A673 (cell line): ENCODE data around the gene NCBP3.

Experiments
- EZH2 ChIP-seq: fragments of 200-600 bp; sonication (generic); IDR thresholded peaks from 2 replicates; pipeline ENCODE4 v1.6.1; 2017; ENCODE audit warnings: borderline replicate concordance, low read depth, mild to moderate bottlenecking, mixed read lengths, antibody characterized with exemption, low read length; ENCODE audit not compliant: poor library complexity, severe bottlenecking
- TF ChIP-seq, protein P1 (sequence below): fragments of 300-800, 200-600 bp; sonication (generic); conservative IDR thresholded peaks from 2 replicates; pipeline ENCODE4 v1.5.1; 2017; ENCODE audit warnings: low read depth, mild to moderate bottlenecking, antibody characterized with exemption, low read length, moderate library complexity, mixed read lengths

- no peak for TF ChIP-seq EZH2
- TF ChIP-seq, protein P1, sequence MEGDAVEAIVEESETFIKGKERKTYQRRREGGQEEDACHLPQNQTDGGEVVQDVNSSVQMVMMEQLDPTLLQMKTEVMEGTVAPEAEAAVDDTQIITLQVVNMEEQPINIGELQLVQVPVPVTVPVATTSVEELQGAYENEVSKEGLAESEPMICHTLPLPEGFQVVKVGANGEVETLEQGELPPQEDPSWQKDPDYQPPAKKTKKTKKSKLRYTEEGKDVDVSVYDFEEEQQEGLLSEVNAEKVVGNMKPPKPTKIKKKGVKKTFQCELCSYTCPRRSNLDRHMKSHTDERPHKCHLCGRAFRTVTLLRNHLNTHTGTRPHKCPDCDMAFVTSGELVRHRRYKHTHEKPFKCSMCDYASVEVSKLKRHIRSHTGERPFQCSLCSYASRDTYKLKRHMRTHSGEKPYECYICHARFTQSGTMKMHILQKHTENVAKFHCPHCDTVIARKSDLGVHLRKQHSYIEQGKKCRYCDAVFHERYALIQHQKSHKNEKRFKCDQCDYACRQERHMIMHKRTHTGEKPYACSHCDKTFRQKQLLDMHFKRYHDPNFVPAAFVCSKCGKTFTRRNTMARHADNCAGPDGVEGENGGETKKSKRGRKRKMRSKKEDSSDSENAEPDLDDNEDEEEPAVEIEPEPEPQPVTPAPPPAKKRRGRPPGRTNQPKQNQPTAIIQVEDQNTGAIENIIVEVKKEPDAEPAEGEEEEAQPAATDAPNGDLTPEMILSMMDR = no peak
Measured at GRCh38 chr17:3895354-3895753, 49.3 kb upstream of the NCBP3 start.
